ENCODE measurements around the gene PTPRN2.

The PTPRN2 gene

GRCh38 chr7:157712666-157713235 is 874.9 kb downstream of the PTPRN2 start:
- Histone ChIP-seq H2AK5ac (ENCODE audit: low read length) (no peak overlapping the region), H3K79me1 (ENCODE audit: low read length) (no peaks in the 10 kb centered on the region), H2BK15ac (replicated peaks; ENCODE audit: low read depth) (no peak overlapping the region), H2BK5ac (ENCODE audit: low read length) (no peak overlapping the region), H3K23ac (ENCODE audit: low read length) (no peak overlapping the region), H3K18ac (ENCODE audit: low read length) (no peak overlapping the region), H3K4me2 (ENCODE audit: low read length) (no peak overlapping the region), H3K4me1 (ENCODE audit: control insufficient read depth, low read depth, low read length) (no peaks in the 10 kb centered on the region), H3K79me2 (ENCODE audit: control insufficient read depth, insufficient read depth, low read length) (no peaks in the 10 kb centered on the region), H3K27me3 (ENCODE audit: insufficient read depth, low read length, poor library complexity) (no peaks in the 10 kb centered on the region), H4K8ac (ENCODE audit: low read depth, low read length) (no peak overlapping the region), H3K56ac (ENCODE audit: low read length) (no peak overlapping the region), H2BK120ac (ENCODE audit: low read depth, low read length) (no peak overlapping the region), H3K36me3 (ENCODE audit: control insufficient read depth, insufficient read depth, low read length) (no peaks in the 10 kb centered on the region), H3K4ac (ENCODE audit: low read depth, low read length) (no peak overlapping the region), H3K27ac (ENCODE audit: low read depth, low read length) (no peak overlapping the region), H4K5ac (ENCODE audit: low read length) (no peak overlapping the region), H3K9ac (ENCODE audit: low read length) (no peak overlapping the region), H3K4me3 (ENCODE audit: low read length) (no peak overlapping the region)
- WGBS (ENCODE audit: extremely low coverage, insufficient coverage, low lambda C conversion rate), result no CpG with 5 or more reads among the region's 15 CpGs
- no peak for DNase-seq

- Histone ChIP-seq H3K4ac (ENCODE audit: low read depth, low read length) (no peak overlapping the region), H3K9ac (ENCODE audit: low read length) (no peak overlapping the region), H3K36me3 (ENCODE audit: control insufficient read depth, insufficient read depth, low read length) (no peaks in the 10 kb centered on the region), H2BK5ac (ENCODE audit: low read length) (no peak overlapping the region), H3K4me1 (ENCODE audit: control insufficient read depth, low read depth, low read length) (no peaks in the 10 kb centered on the region), H2BK15ac (replicated peaks; ENCODE audit: low read depth) (no peak overlapping the region), H4K5ac (ENCODE audit: low read length) (no peak overlapping the region), H4K8ac (ENCODE audit: low read depth, low read length) (no peak overlapping the region), H2BK120ac (ENCODE audit: low read depth, low read length) (no peak overlapping the region), H3K23ac (ENCODE audit: low read length) (no peak overlapping the region), H2AK5ac (ENCODE audit: low read length) (no peak overlapping the region), H3K4me3 (ENCODE audit: low read length) (no peak overlapping the region), H3K79me1 (ENCODE audit: low read length) (no peaks in the 10 kb centered on the region), H3K27me3 (ENCODE audit: insufficient read depth, low read length, poor library complexity) (no peaks in the 10 kb centered on the region), H3K18ac (ENCODE audit: low read length) (no peak overlapping the region), H3K4me2 (ENCODE audit: low read length) (no peak overlapping the region), H3K56ac (ENCODE audit: low read length) (no peak overlapping the region), H3K27ac (ENCODE audit: low read depth, low read length) (no peak overlapping the region), H3K79me2 (ENCODE audit: control insufficient read depth, insufficient read depth, low read length) (no peaks in the 10 kb centered on the region)
- DNase-seq, result no peak
- no CpG with 5 or more reads among the region's 27 CpGs for WGBS (ENCODE audit: extremely low coverage, insufficient coverage, low lambda C conversion rate)
Observed at GRCh38 chr7:157711353-157711888, 876.2 kb downstream of the PTPRN2 start.

- H3K56ac ChIP-seq (ENCODE audit: low read length), result no peak overlapping the region
- no peaks in the 10 kb centered on the region for H3K79me1 ChIP-seq (ENCODE audit: low read length)
- H2BK15ac ChIP-seq (replicated peaks; ENCODE audit: low read depth), result no peak overlapping the region
- no peak overlapping the region for H3K4ac ChIP-seq (ENCODE audit: low read depth, low read length)
- H2BK120ac ChIP-seq (ENCODE audit: low read depth, low read length), result no peak overlapping the region
- no peaks in the 10 kb centered on the region for H3K79me2 ChIP-seq (ENCODE audit: control insufficient read depth, insufficient read depth, low read length)
- no peak overlapping the region for H4K5ac ChIP-seq (ENCODE audit: low read length)
- no peak for DNase-seq
- H3K27me3 ChIP-seq (ENCODE audit: insufficient read depth, low read length, poor library complexity), result no peaks in the 10 kb centered on the region
- no peak overlapping the region for H2AK5ac ChIP-seq (ENCODE audit: low read length)
- no peak overlapping the region for H3K18ac ChIP-seq (ENCODE audit: low read length)
- no peak overlapping the region for H3K4me2 ChIP-seq (ENCODE audit: low read length)
- H3K9ac ChIP-seq (ENCODE audit: low read length), result no peak overlapping the region
- no peak overlapping the region for H3K4me3 ChIP-seq (ENCODE audit: low read length)
- H3K36me3 ChIP-seq (ENCODE audit: control insufficient read depth, insufficient read depth, low read length), result no peaks in the 10 kb centered on the region
- H3K23ac ChIP-seq (ENCODE audit: low read length), result no peak overlapping the region
- H2BK5ac ChIP-seq (ENCODE audit: low read length), result no peak overlapping the region
- WGBS (ENCODE audit: extremely low coverage, insufficient coverage, low lambda C conversion rate), result no CpG with 5 or more reads among the region's 14 CpGs
- no peaks in the 10 kb centered on the region for H3K4me1 ChIP-seq (ENCODE audit: control insufficient read depth, low read depth, low read length)
- H3K27ac ChIP-seq (ENCODE audit: low read depth, low read length), result no peak overlapping the region
- no peak overlapping the region for H4K8ac ChIP-seq (ENCODE audit: low read depth, low read length)
Observed at GRCh38 chr7:157710396-157710795, 877.2 kb downstream of the PTPRN2 start.

GRCh38 chr7:157709531-157710251 is 877.9 kb downstream of the PTPRN2 start:
- no peak overlapping the region for H3K4ac ChIP-seq (ENCODE audit: low read depth, low read length)
- no peaks in the 10 kb centered on the region for H3K36me3 ChIP-seq (ENCODE audit: control insufficient read depth, insufficient read depth, low read length)
- WGBS (ENCODE audit: extremely low coverage, insufficient coverage, low lambda C conversion rate), result no CpG with 5 or more reads among the region's 26 CpGs
- no peaks in the 10 kb centered on the region for H3K4me1 ChIP-seq (ENCODE audit: control insufficient read depth, low read depth, low read length)
- H4K5ac ChIP-seq (ENCODE audit: low read length), result no peak overlapping the region
- no peak overlapping the region for H2AK5ac ChIP-seq (ENCODE audit: low read length)
- no peak overlapping the region for H3K18ac ChIP-seq (ENCODE audit: low read length)
- no peak overlapping the region for H2BK120ac ChIP-seq (ENCODE audit: low read depth, low read length)
- no peak overlapping the region for H3K27ac ChIP-seq (ENCODE audit: low read depth, low read length)
- no peak overlapping the region for H3K4me2 ChIP-seq (ENCODE audit: low read length)
- no peak overlapping the region for H3K56ac ChIP-seq (ENCODE audit: low read length)
- no peak overlapping the region for H2BK15ac ChIP-seq (replicated peaks; ENCODE audit: low read depth)
- no peak overlapping the region for H3K4me3 ChIP-seq (ENCODE audit: low read length)
- no peak overlapping the region for H2BK5ac ChIP-seq (ENCODE audit: low read length)
- no peak for DNase-seq
- no peaks in the 10 kb centered on the region for H3K79me1 ChIP-seq (ENCODE audit: low read length)
- H3K23ac ChIP-seq (ENCODE audit: low read length), result no peak overlapping the region
- no peak overlapping the region for H4K8ac ChIP-seq (ENCODE audit: low read depth, low read length)
- no peaks in the 10 kb centered on the region for H3K79me2 ChIP-seq (ENCODE audit: control insufficient read depth, insufficient read depth, low read length)
- no peak overlapping the region for H3K9ac ChIP-seq (ENCODE audit: low read length)
- no peaks in the 10 kb centered on the region for H3K27me3 ChIP-seq (ENCODE audit: insufficient read depth, low read length, poor library complexity)

GRCh38 chr7:157708919-157709295 is 878.7 kb downstream of the PTPRN2 start:
- Histone ChIP-seq H4K5ac (ENCODE audit: low read length) (no peak overlapping the region), H3K4me3 (ENCODE audit: low read length) (no peak overlapping the region), H2BK120ac (ENCODE audit: low read depth, low read length) (no peak overlapping the region), H3K56ac (ENCODE audit: low read length) (no peak overlapping the region), H2AK5ac (ENCODE audit: low read length) (no peak overlapping the region), H3K36me3 (ENCODE audit: control insufficient read depth, insufficient read depth, low read length) (no peaks in the 10 kb centered on the region), H3K79me1 (ENCODE audit: low read length) (no peaks in the 10 kb centered on the region), H4K8ac (ENCODE audit: low read depth, low read length) (no peak overlapping the region), H3K23ac (ENCODE audit: low read length) (no peak overlapping the region), H3K18ac (ENCODE audit: low read length) (no peak overlapping the region), H3K4me1 (ENCODE audit: control insufficient read depth, low read depth, low read length) (no peaks in the 10 kb centered on the region), H3K4ac (ENCODE audit: low read depth, low read length) (no peak overlapping the region), H2BK5ac (ENCODE audit: low read length) (no peak overlapping the region), H3K27me3 (ENCODE audit: insufficient read depth, low read length, poor library complexity) (no peaks in the 10 kb centered on the region), H3K79me2 (ENCODE audit: control insufficient read depth, insufficient read depth, low read length) (no peaks in the 10 kb centered on the region), H3K4me2 (ENCODE audit: low read length) (no peak overlapping the region), H3K9ac (ENCODE audit: low read length) (no peak overlapping the region), H2BK15ac (replicated peaks; ENCODE audit: low read depth) (no peak overlapping the region), H3K27ac (ENCODE audit: low read depth, low read length) (no peak overlapping the region)
- no peak for DNase-seq
- no CpG with 5 or more reads among the region's 9 CpGs for WGBS (ENCODE audit: extremely low coverage, insufficient coverage, low lambda C conversion rate)
